Endothelial cell of umbilical vein (primary cell): Measurements from ENCODE around the gene NEK6.

Experiments used
- MAX ChIP-seq: IDR thresholded peaks from 2 replicates; pipeline ENCODE4 v1.6.1; 2011; ENCODE audit not compliant: insufficient read depth, insufficient read length
- TF ChIP-seq, protein P1 (sequence below), 2 donors: IDR thresholded peaks; 1 replicate in 1 of 2; 2 replicates in 1 of 2; pipeline ENCODE4 v1.5.1; 2011; ENCODE audit warnings: low read length in 2 of 2, mild to moderate bottlenecking in 2 of 2, moderate library complexity in 2 of 2, control low read depth in 1 of 2, inconsistent platforms in 1 of 2, low read depth in 1 of 2; ENCODE audit not compliant: insufficient read depth in 1 of 2; ENCODE audit errors: extremely low read depth in 1 of 2

DNA sequence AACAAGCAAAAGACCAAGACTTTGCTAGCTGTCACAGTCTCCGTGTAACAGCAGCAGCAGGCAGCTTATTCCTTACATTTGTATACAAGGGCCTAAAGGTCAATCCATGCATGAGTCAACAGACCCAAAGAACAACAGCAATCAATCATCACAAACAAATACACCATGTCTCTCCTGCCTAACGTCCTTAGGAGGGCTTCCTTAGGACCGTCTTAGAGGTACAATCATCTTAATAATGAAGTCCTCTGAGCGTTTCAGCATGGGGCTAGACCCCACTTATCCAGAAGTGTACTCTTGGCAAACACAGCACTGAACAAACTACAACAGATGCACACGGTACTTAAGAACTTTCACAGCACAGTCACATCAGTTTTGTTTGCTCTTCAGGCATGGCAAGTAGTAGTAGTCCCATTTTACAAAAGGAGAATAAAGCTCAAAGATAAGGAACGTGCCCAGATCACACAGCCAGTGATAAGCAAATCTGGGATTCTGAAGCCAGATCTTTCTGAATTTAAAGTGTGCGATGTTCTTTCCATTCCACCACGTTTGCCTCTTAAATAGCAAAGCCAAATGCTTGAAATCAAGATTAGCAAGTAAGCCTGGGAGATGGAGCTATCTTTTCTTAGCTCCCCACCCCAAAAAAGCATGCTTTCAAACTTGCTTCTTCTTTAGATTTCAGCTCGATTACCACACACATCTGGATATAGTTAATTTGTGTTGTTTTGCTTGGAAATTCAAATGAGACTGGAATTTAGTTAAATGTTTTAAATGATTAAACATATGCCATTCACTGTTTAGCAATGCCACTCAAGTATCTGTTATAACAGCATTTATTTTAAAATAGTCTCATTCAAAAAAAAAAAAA is 133.3 kb downstream of the NEK6 start:
- TF ChIP-seq, protein P1, sequence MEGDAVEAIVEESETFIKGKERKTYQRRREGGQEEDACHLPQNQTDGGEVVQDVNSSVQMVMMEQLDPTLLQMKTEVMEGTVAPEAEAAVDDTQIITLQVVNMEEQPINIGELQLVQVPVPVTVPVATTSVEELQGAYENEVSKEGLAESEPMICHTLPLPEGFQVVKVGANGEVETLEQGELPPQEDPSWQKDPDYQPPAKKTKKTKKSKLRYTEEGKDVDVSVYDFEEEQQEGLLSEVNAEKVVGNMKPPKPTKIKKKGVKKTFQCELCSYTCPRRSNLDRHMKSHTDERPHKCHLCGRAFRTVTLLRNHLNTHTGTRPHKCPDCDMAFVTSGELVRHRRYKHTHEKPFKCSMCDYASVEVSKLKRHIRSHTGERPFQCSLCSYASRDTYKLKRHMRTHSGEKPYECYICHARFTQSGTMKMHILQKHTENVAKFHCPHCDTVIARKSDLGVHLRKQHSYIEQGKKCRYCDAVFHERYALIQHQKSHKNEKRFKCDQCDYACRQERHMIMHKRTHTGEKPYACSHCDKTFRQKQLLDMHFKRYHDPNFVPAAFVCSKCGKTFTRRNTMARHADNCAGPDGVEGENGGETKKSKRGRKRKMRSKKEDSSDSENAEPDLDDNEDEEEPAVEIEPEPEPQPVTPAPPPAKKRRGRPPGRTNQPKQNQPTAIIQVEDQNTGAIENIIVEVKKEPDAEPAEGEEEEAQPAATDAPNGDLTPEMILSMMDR (IDR thresholded peaks at IDR 0.05; ENCODE audit: extremely low read depth in 1 of 2, insufficient read depth in 1 of 2, low read depth in 1 of 2, low read length in 2 of 2), result no peak
- TF ChIP-seq MAX, result no peak
